Neural cell (in vitro differentiated cells): ENCODE measurements around the gene BRCA2. TPM values are rescaled to one million over a fixed set of nuclear protein-coding genes. Genes with fewer than 3 reads are reported as not detected.

Experiments used
- H2AFZ ChIP-seq: fragments of 200-600, 300-800 bp; sonication (generic), shearing (Covaris generic); 2 replicates; pipeline ENCODE4 v1.6.0; 2014; ENCODE audit warnings: low read depth, mild to moderate bottlenecking, antibody characterized with exemption, low read length, moderate library complexity
- H3F3A ChIP-seq: fragments of 200-600 bp; shearing (Covaris generic); 2 replicates; pipeline ENCODE4 v1.6.1; 2016; ENCODE audit warnings: mild to moderate bottlenecking, moderate library complexity, mixed read lengths, antibody characterized with exemption, low read length; ENCODE audit not compliant: insufficient read depth, poor library complexity, severe bottlenecking
- H3K27ac ChIP-seq: fragments of 200-600, 300-800 bp; sonication (generic), shearing (Covaris generic); 2 replicates; pipeline ENCODE4 v1.5.1; 2014; ENCODE audit warnings: mild to moderate bottlenecking, low read length, moderate library complexity
- H3K27me3 ChIP-seq: fragments of 300-800, 200-600 bp; sonication (generic), shearing (Covaris generic); 2 replicates; pipeline ENCODE4 v1.6.0; 2014; ENCODE audit warnings: mild to moderate bottlenecking, low read depth, low read length, moderate library complexity; ENCODE audit not compliant: insufficient read depth
- H3K36me3 ChIP-seq: fragments of 300-800, 200-600 bp; sonication (generic), shearing (Covaris generic); 2 replicates; pipeline ENCODE4 v1.5.1; 2014; ENCODE audit warnings: mild to moderate bottlenecking, antibody characterized with exemption, low read length, moderate library complexity; ENCODE audit not compliant: insufficient read depth
- H3K4me2 ChIP-seq: fragments of 300-800, 200-600 bp; sonication (generic), shearing (Covaris generic); 2 replicates; pipeline ENCODE4 v1.6.0; 2014; ENCODE audit warnings: mild to moderate bottlenecking, low read length
- H3K4me3 ChIP-seq: fragments of 300-800, 200-600 bp; sonication (generic), shearing (Covaris generic); 2 replicates; pipeline ENCODE4 v1.5.1; 2014; ENCODE audit warnings: mild to moderate bottlenecking, low read length, moderate library complexity
- H3K79me2 ChIP-seq: fragments of 200-600 bp; shearing (Covaris generic); replicated peaks from 2 replicates; pipeline ENCODE4 v1.6.0; 2014; ENCODE audit warnings: mild to moderate bottlenecking, low read length, moderate library complexity; ENCODE audit not compliant: insufficient read depth
- H3K9ac ChIP-seq: fragments of 300-800, 200-600 bp; sonication (generic), shearing (Covaris generic); 2 replicates; pipeline ENCODE4 v1.6.1; 2016; ENCODE audit warnings: mild to moderate bottlenecking, low read length, mixed read lengths
- H3K9me2 ChIP-seq: fragments of 200-600 bp; shearing (Covaris generic); 2 replicates; pipeline ENCODE4 v1.6.1; 2016; ENCODE audit warnings: mild to moderate bottlenecking, low read length, mixed read lengths; ENCODE audit not compliant: insufficient read depth
- H3K9me3 ChIP-seq: fragments of 200-600, 300-800 bp; sonication (generic), shearing (Covaris generic); 2 replicates; pipeline ENCODE4 v1.6.1; 2016; ENCODE audit warnings: mild to moderate bottlenecking, mixed run types, low read length, moderate library complexity, mixed read lengths
- H4K20me1 ChIP-seq: fragments of 200-600 bp; shearing (Covaris generic); 2 replicates; pipeline ENCODE4 v1.6.1; 2016; ENCODE audit warnings: mild to moderate bottlenecking, mixed run types; ENCODE audit not compliant: insufficient read depth
- EP300 ChIP-seq: fragments of 450-650 bp; conservative IDR thresholded peaks from 2 replicates; pipeline ENCODE4 v1.6.1; 2014; ENCODE audit warnings: antibody characterized with exemption, mild to moderate bottlenecking, moderate library complexity; ENCODE audit not compliant: poor library complexity, severe bottlenecking
- EZH2 ChIP-seq: fragments of 200-600, 300-800 bp; shearing (Covaris generic), sonication (generic); IDR thresholded peaks from 2 replicates; pipeline ENCODE4 v1.6.1; 2014; ENCODE audit warnings: antibody characterized with exemption, low read length, borderline replicate concordance, mild to moderate bottlenecking; ENCODE audit not compliant: insufficient read depth, poor library complexity, severe bottlenecking
- MXI1 ChIP-seq: fragments of 450-650 bp; conservative IDR thresholded peaks from 2 replicates; pipeline ENCODE4 v1.6.1; 2014; ENCODE audit warnings: antibody characterized with exemption, mild to moderate bottlenecking; ENCODE audit not compliant: poor library complexity, severe bottlenecking
- POLR2AphosphoS5 ChIP-seq: IDR thresholded peaks from 2 replicates; pipeline ENCODE4 v1.6.1; 2012
- RAD21 ChIP-seq: fragments of 450-650 bp; conservative IDR thresholded peaks from 2 replicates; pipeline ENCODE4 v1.6.1; 2014; ENCODE audit warnings: antibody characterized with exemption, mild to moderate bottlenecking, moderate library complexity
- SMC3 ChIP-seq: fragments of 450-650 bp; conservative IDR thresholded peaks from 2 replicates; pipeline ENCODE4 v1.6.1; 2014; ENCODE audit warnings: antibody characterized with exemption, mild to moderate bottlenecking, moderate library complexity; ENCODE audit not compliant: poor library complexity
- TAF1 ChIP-seq: IDR thresholded peaks from 2 replicates; pipeline ENCODE4 v1.6.1; 2012; ENCODE audit warnings: low read depth
- polyA plus RNA-seq: library from polyadenylated mRNA; depleted of rRNA; stranded (reverse); fragments of >200 nt; gene quantifications from 2 replicates; pipeline ENCODE4 v1.2.3, GENCODE V29; 2014
- TF ChIP-seq, protein P1 (sequence below): IDR thresholded peaks from 2 replicates; pipeline ENCODE4 v1.6.1; 2012; ENCODE audit warnings: borderline replicate concordance
- TF ChIP-seq, protein P2 (sequence below): fragments of 450-650 bp; IDR thresholded peaks from 2 replicates; pipeline ENCODE4 v1.5.1; 2014; ENCODE audit warnings: antibody characterized with exemption, mild to moderate bottlenecking, moderate library complexity; ENCODE audit not compliant: poor library complexity, severe bottlenecking

Gene BRCA2
- polyA plus RNA-seq, 1 donor from 2014 or later: 0.11 TPM

GRCh38 chr13:32403108-32403507 is 87.8 kb downstream of the BRCA2 start:
- no peaks in the 10 kb centered on the region for H3K9me2 ChIP-seq
- H3K27ac ChIP-seq: no peak overlapping the region
- H4K20me1 ChIP-seq: no peaks in the 10 kb centered on the region
- no peak overlapping the region for H3K4me3 ChIP-seq
- no peak overlapping the region for H3K4me2 ChIP-seq
- no peaks in the 10 kb centered on the region for H3K9me3 ChIP-seq
- H3K36me3 ChIP-seq: no peaks in the 10 kb centered on the region
- H3K27me3 ChIP-seq: no peaks in the 10 kb centered on the region
- no peaks in the 10 kb centered on the region for H3K79me2 ChIP-seq
- H3F3A ChIP-seq: no peaks in the 10 kb centered on the region
- no peak overlapping the region for H2AFZ ChIP-seq
- H3K9ac ChIP-seq: no peak overlapping the region
- TF ChIP-seq, protein P1, sequence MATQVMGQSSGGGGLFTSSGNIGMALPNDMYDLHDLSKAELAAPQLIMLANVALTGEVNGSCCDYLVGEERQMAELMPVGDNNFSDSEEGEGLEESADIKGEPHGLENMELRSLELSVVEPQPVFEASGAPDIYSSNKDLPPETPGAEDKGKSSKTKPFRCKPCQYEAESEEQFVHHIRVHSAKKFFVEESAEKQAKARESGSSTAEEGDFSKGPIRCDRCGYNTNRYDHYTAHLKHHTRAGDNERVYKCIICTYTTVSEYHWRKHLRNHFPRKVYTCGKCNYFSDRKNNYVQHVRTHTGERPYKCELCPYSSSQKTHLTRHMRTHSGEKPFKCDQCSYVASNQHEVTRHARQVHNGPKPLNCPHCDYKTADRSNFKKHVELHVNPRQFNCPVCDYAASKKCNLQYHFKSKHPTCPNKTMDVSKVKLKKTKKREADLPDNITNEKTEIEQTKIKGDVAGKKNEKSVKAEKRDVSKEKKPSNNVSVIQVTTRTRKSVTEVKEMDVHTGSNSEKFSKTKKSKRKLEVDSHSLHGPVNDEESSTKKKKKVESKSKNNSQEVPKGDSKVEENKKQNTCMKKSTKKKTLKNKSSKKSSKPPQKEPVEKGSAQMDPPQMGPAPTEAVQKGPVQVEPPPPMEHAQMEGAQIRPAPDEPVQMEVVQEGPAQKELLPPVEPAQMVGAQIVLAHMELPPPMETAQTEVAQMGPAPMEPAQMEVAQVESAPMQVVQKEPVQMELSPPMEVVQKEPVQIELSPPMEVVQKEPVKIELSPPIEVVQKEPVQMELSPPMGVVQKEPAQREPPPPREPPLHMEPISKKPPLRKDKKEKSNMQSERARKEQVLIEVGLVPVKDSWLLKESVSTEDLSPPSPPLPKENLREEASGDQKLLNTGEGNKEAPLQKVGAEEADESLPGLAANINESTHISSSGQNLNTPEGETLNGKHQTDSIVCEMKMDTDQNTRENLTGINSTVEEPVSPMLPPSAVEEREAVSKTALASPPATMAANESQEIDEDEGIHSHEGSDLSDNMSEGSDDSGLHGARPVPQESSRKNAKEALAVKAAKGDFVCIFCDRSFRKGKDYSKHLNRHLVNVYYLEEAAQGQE: no peak
- TF ChIP-seq SMC3 (no peak), POLR2AphosphoS5 (no peak), MXI1 (no peak), RAD21 (no peak), EP300 (no peak), TAF1 (no peak), EZH2 (no peak)
- TF ChIP-seq, protein P2, sequence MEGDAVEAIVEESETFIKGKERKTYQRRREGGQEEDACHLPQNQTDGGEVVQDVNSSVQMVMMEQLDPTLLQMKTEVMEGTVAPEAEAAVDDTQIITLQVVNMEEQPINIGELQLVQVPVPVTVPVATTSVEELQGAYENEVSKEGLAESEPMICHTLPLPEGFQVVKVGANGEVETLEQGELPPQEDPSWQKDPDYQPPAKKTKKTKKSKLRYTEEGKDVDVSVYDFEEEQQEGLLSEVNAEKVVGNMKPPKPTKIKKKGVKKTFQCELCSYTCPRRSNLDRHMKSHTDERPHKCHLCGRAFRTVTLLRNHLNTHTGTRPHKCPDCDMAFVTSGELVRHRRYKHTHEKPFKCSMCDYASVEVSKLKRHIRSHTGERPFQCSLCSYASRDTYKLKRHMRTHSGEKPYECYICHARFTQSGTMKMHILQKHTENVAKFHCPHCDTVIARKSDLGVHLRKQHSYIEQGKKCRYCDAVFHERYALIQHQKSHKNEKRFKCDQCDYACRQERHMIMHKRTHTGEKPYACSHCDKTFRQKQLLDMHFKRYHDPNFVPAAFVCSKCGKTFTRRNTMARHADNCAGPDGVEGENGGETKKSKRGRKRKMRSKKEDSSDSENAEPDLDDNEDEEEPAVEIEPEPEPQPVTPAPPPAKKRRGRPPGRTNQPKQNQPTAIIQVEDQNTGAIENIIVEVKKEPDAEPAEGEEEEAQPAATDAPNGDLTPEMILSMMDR: no peak

DNA sequence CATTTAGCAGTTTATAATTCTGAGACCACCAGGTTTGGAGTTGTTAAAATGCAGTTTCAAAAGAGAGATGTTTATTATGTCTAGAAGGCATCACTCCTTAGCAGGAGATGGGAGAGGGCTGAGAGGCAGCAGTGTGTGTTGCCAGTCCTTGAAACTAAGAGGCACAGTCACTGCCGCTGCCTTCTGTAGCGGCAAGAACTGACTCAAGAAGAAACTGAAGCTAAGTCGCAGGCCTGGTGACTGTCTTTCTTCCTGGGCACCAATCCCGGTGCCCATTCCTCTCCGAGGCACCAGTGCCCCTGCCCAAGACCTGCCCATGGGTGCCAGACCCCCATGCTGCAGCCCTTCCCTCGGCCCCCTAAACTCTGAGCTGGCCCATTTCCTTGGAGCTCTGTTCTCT is 92.5 kb downstream of the BRCA2 start:
- no peaks in the 10 kb centered on the region for H3K79me2 ChIP-seq
- H3K9me2 ChIP-seq: no peaks in the 10 kb centered on the region
- H3K4me2 ChIP-seq: no peak overlapping the region
- no peaks in the 10 kb centered on the region for H4K20me1 ChIP-seq
- H3K27me3 ChIP-seq: peaks cover 7% of the 10 kb centered on the region
- no peak overlapping the region for H3K27ac ChIP-seq
- no peaks in the 10 kb centered on the region for H3K36me3 ChIP-seq
- no peaks in the 10 kb centered on the region for H3K9me3 ChIP-seq
- no peak overlapping the region for H2AFZ ChIP-seq
- H3F3A ChIP-seq: no peaks in the 10 kb centered on the region
- H3K4me3 ChIP-seq: no peak overlapping the region
- no peak for TF ChIP-seq RAD21
- no peak for TF ChIP-seq TAF1
- TF ChIP-seq, protein P2: no peak
- TF ChIP-seq EZH2: no peak
- TF ChIP-seq MXI1: no peak
- TF ChIP-seq POLR2AphosphoS5: no peak
- no peak for TF ChIP-seq EP300
- TF ChIP-seq SMC3: no peak
- TF ChIP-seq, protein P1: no peak
- H3K9ac ChIP-seq: no peak overlapping the region
